ENCODE measurements around the gene GPC3. TPM values are rescaled to one million over a fixed set of nuclear protein-coding genes. Genes with fewer than 3 reads are reported as not detected.

GPC3 gene
- total RNA-seq, 2 donors from 2014 or later: 2.7 to 5.2 TPM

DNA sequence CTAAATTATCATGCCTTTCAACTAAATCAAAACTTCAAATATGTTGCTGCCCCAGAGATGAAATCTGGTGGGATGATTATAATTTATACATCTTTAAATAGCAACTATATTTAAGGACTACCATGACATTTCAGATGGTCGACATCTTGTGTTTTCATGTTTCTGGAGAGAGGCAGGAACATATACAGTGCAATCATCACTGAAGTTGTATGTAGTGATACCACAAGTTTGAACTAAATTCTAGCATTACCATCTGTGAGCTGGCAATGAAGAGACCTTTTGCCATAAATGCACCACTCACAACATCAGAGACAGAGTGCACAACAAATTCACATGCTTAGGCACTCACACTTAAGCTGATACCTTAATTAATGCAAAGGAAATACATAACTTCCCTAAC lies 373.7 kb downstream of the GPC3 start:
- WGBS: 94% methylated on average over 1 of the region's 1 CpG
- DNase-seq (ENCODE audit: low spot score): no peak
- no peaks in the 10 kb centered on the region for H3K9me3 ChIP-seq

DNA sequence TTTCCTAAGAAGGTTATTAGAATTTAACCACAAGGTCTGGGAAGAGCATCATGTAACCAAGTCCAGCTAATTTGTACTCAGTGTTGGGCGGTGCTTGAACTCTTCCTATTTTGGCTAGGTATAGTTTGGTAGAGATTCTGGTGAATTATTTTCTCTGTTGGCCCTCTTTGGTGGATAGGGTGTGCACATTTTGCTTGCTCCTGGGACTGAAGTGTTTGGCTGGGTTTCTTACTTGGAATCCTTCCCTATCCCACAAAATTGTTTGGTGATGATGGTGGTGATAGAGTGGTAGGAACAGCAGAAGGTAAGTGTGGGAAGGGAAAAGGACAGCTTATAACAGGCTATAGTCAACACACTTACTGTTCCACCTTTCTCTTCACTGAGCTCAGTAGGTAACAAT lies 375.3 kb downstream of the GPC3 start:
- WGBS: 100% methylated on average over 1 of the region's 1 CpG
- intact Hi-C loops (cut with DNase I): no loop called here
- DNase-seq (ENCODE audit: low spot score): no peak
- Histone ChIP-seq H3K27me3 (replicated peaks; ENCODE audit: insufficient read depth) (no peaks in the 10 kb centered on the region), H3K36me3 (no peaks in the 10 kb centered on the region), H3K9me3 (no peaks in the 10 kb centered on the region), H3K4me1 (replicated peaks) (no peaks in the 10 kb centered on the region), H3K27ac (no peak overlapping the region), H3K4me3 (no peak overlapping the region)
- TF ChIP-seq, protein P1, sequence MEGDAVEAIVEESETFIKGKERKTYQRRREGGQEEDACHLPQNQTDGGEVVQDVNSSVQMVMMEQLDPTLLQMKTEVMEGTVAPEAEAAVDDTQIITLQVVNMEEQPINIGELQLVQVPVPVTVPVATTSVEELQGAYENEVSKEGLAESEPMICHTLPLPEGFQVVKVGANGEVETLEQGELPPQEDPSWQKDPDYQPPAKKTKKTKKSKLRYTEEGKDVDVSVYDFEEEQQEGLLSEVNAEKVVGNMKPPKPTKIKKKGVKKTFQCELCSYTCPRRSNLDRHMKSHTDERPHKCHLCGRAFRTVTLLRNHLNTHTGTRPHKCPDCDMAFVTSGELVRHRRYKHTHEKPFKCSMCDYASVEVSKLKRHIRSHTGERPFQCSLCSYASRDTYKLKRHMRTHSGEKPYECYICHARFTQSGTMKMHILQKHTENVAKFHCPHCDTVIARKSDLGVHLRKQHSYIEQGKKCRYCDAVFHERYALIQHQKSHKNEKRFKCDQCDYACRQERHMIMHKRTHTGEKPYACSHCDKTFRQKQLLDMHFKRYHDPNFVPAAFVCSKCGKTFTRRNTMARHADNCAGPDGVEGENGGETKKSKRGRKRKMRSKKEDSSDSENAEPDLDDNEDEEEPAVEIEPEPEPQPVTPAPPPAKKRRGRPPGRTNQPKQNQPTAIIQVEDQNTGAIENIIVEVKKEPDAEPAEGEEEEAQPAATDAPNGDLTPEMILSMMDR (IDR thresholded peaks at IDR 0.05): no peak
- no peak for TF ChIP-seq POLR2AphosphoS5 (IDR thresholded peaks at IDR 0.05)
- no peak for TF ChIP-seq POLR2A (IDR thresholded peaks at IDR 0.05)

More for the DNA sequence above, 373.7 kb downstream of the GPC3 start:
- Histone ChIP-seq H3K4me1 (replicated peaks) (no peaks in the 10 kb centered on the region), H3K27me3 (replicated peaks; ENCODE audit: insufficient read depth) (no peaks in the 10 kb centered on the region), H3K27ac (no peak overlapping the region), H3K36me3 (no peaks in the 10 kb centered on the region), H3K4me3 (no peak overlapping the region)
- TF ChIP-seq POLR2AphosphoS5 (IDR thresholded peaks at IDR 0.05): no peak
- TF ChIP-seq, protein P1 (IDR thresholded peaks at IDR 0.05): no peak
- no peak for TF ChIP-seq POLR2A (IDR thresholded peaks at IDR 0.05)
- intact Hi-C loops (cut with DNase I): no loop called here

DNA sequence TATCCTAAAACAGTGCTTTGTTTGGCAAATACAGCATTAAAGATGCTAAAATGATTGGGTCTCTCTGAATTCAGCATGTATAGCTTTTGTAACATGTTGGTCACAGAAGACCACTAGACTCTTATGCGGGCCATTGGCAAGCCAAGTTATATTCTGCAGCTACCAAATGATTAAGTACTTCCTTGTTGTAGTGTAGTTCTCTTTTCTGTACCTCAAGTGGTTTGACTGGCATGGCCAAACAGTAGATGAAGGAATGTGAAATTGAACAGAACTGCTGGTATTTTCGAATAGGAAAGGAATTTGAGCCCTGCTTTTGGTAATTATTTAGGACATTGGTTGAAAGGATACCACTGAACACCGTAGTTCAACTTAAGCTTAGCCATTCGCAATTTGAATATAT lies 376.2 kb downstream of the GPC3 start:
- no peak overlapping the region for H3K4me3 ChIP-seq
- WGBS: 78% methylated on average over 4 of the region's 4 CpGs
- intact Hi-C loops (cut with DNase I): no loop called here
- no peak for TF ChIP-seq POLR2AphosphoS5 (IDR thresholded peaks at IDR 0.05)
- no peaks in the 10 kb centered on the region for H3K27me3 ChIP-seq (replicated peaks; ENCODE audit: insufficient read depth)
- H3K9me3 ChIP-seq: no peaks in the 10 kb centered on the region
- no peak for DNase-seq (ENCODE audit: low spot score)
- H3K27ac ChIP-seq: no peak overlapping the region
- H3K4me1 ChIP-seq (replicated peaks): no peaks in the 10 kb centered on the region
- H3K36me3 ChIP-seq: no peaks in the 10 kb centered on the region

DNA sequence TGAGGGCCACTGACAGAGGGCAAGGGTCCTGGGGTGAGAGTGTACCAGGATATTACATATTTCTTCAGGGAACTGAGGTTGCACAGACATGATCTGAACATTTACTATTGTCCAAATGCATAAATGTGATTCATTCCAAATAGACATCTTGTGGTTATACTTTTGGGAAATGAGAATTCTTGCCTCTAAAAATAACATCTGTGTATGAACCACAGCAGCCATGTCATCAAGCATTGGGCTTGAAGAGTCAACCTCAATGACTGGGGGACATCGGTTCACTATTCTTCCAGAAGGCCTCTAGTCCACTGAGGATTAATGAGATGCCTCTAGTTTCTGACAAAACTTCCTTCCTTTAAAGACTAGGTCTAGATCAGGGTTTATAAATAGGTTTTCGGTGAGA lies 377.0 kb downstream of the GPC3 start:
- Histone ChIP-seq H3K4me3 (no peak overlapping the region), H3K27ac (no peak overlapping the region), H3K9me3 (no peaks in the 10 kb centered on the region), H3K27me3 (replicated peaks; ENCODE audit: insufficient read depth) (no peaks in the 10 kb centered on the region), H3K36me3 (no peaks in the 10 kb centered on the region), H3K4me1 (replicated peaks) (no peaks in the 10 kb centered on the region)
- DNase-seq (ENCODE audit: low spot score): no peak
- TF ChIP-seq, protein P1 (IDR thresholded peaks at IDR 0.05): no peak
- no peak for TF ChIP-seq POLR2AphosphoS5 (IDR thresholded peaks at IDR 0.05)
- no peak for TF ChIP-seq POLR2A (IDR thresholded peaks at IDR 0.05)
- 71% methylated on average over 2 of the region's 2 CpGs for WGBS
- intact Hi-C loops (cut with DNase I): no loop called here

DNA sequence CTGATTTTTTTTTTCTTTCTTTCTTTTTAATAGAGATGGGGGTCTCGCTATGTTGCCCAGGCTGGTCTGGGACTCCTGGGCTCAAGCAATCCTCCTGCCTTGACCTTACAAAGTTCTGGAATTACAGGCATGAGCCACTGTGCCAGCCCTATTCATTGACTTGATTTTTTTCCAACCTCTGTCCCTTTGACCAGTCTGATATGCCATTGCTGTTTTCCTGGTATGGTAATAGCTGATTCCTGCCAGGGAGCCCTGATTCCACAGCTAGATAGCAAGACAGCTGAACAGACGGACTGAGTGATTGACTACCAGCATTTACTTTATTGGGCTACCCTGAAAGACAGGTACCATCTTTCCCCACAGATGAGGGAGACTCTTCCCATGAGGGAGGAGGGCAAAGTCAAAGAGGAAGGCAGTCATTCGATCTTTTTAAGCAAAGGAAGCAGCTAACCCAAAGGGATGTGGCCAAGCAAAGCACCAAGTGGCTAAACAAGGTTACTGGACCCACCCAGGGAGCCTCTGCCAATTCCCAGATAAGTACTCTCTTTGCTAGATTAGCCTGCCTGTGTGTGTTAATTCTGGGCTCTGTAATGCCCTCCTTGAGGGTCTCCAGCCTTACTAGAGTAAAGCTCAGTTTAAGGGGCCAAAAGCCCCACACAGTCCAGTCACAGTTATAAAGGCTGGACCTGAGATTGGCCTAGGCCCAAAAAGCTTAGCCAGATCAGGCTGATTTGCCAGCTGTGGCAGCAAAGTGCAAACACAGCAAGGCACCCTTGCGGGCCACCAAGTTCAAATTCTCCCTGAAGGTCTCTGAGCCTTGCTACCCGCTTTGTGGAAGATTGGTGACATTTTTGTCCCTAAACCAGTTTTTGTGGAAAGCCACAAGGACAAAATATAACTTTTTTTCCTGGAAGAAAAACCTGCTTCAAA lies 377.7 kb downstream of the GPC3 start:
- 77% methylated on average over 4 of the region's 5 CpGs for WGBS

More for the DNA sequence above, 377.7 kb downstream of the GPC3 start:
- TF ChIP-seq POLR2AphosphoS5 (IDR thresholded peaks at IDR 0.05): no peak
- TF ChIP-seq POLR2A (IDR thresholded peaks at IDR 0.05): no peak
- TF ChIP-seq, protein P1 (IDR thresholded peaks at IDR 0.05): no peak
- no peak for DNase-seq (ENCODE audit: low spot score)
- Histone ChIP-seq H3K36me3 (no peaks in the 10 kb centered on the region), H3K4me1 (replicated peaks) (no peaks in the 10 kb centered on the region), H3K9me3 (no peaks in the 10 kb centered on the region), H3K4me3 (no peak overlapping the region), H3K27ac (no peak overlapping the region), H3K27me3 (replicated peaks; ENCODE audit: insufficient read depth) (no peaks in the 10 kb centered on the region)
- intact Hi-C loops (cut with DNase I): no loop called here
